ENCODE data around the gene DYNC2LI1.

The DYNC2LI1 gene

DNA sequence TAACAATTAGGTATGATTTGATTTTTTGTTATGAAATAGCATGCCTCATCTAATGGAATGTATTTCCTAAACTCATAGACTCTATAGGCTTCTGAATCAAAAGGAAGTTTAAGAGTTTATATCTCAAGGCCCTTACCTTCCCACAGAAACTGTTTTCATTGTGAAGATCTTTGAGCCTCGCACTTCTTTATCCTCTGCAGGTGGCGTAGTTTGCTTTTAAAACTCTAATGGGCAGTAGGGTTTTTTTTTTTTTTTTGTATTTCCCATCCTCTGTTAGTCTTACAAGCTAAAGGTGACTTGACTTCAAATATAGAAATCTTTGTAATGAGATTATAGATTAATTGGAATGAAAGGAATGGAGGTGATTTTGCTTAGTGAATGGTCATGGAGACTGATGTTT lies 28.3 kb downstream of the DYNC2LI1 start:
- Histone ChIP-seq H3K27ac (no peak overlapping the region), H3K36me3 (peaks cover 0 to 17% (median 7%) of the 10 kb centered on the region in 11 experiments; a peak in 8 of 22 replicates), H3K4me1 (no peaks in the 10 kb centered on the region), H3K4me3 (no peak overlapping the region), H3K27me3 (no peaks in the 10 kb centered on the region), H3K9me3 (replicated peaks in 1 of 11) (no peaks in the 10 kb centered on the region), H3K4me2 (no peak overlapping the region), H3K9ac (no peak overlapping the region), H4K20me1 (no peaks in the 10 kb centered on the region)
- TF ChIP-seq Cebpa-rat (IDR thresholded peaks at IDR 0.05), result no peak

DNA sequence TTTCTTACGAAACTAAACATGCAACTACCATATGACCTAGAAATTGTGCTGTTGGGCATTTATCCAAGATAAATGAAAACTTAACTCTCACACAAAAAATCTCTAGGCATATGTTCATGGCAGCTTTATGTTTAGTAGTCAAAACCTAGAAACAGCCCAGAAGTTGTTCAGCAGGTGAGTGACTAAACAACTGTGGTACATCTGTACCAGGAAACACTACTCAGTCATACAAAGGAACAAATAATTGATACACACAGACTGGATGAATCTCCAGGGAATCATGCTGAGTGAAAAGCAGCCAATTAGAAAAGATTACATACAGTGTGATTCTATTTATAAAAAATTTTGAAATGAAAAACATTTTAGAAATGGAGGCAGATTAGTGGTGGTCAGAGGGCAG lies 29.3 kb downstream of the DYNC2LI1 start:
- H3K27ac ChIP-seq, result no peak overlapping the region
- no peak overlapping the region for H3K4me3 ChIP-seq
- no peaks in the 10 kb centered on the region for H3K9me3 ChIP-seq (replicated peaks in 1 of 11)
- no peak for TF ChIP-seq Cebpa-rat (IDR thresholded peaks at IDR 0.05)
- no peaks in the 10 kb centered on the region for H3K4me1 ChIP-seq
- peaks cover 0 to 21% (median 7%) of the 10 kb centered on the region in 11 experiments; a peak in 8 of 22 replicates for H3K36me3 ChIP-seq
- H3K4me2 ChIP-seq, result no peak overlapping the region
- no peaks in the 10 kb centered on the region for H4K20me1 ChIP-seq
- H3K27me3 ChIP-seq, result no peaks in the 10 kb centered on the region
- H3K9ac ChIP-seq, result no peak overlapping the region

DNA sequence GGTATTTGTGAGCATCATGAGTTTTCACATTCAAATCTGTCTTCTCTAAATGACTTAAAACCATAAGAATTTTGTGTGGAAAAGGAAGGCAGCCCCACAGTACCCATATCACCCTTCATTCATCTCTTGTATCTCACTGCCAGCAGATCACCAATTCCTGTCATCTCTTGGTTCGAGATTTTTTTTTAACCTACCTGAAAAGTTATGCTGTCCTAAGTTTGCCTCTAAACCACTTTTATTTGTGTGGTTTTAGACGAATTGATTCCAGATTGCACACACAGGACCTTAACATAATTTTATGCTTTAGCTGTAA lies 32.8 kb downstream of the DYNC2LI1 start:
- Histone ChIP-seq H3K27ac (no peak overlapping the region), H3K4me1 (no peaks in the 10 kb centered on the region), H3K4me3 (no peak overlapping the region), H3K4me2 (no peak overlapping the region), H3K36me3 (peaks cover 0 to 24% (median 7%) of the 10 kb centered on the region in 11 experiments; a peak in 8 of 22 replicates), H3K27me3 (no peaks in the 10 kb centered on the region), H4K20me1 (no peaks in the 10 kb centered on the region), H3K9me3 (replicated peaks in 1 of 11) (no peaks in the 10 kb centered on the region), H3K9ac (no peak overlapping the region)
- no peak for TF ChIP-seq Cebpa-rat (IDR thresholded peaks at IDR 0.05)

DNA sequence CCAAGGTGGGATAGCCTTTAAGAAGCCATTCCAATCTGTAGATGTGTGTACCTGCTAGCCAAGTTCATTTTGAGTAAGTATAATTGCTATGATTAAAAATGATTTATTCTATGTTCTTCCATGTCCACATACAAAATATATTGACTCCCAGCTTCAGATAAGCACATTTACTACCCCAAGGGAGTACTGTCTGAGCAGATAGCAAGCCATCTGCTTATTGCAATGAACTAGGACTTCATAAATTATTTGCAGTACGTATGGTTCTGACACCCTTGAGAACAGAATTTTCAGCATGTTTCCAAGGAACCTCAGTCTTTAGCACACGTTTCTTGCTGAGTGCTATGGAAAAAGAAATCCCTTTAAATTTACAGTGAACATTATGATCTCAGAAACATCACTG lies 36.6 kb downstream of the DYNC2LI1 start:
- no peak for TF ChIP-seq Cebpa-rat (IDR thresholded peaks at IDR 0.05)
- H3K27me3 ChIP-seq, result no peaks in the 10 kb centered on the region
- H3K4me2 ChIP-seq, result no peak overlapping the region
- H3K9ac ChIP-seq, result no peak overlapping the region
- H3K9me3 ChIP-seq (replicated peaks in 1 of 11), result no peaks in the 10 kb centered on the region
- H4K20me1 ChIP-seq, result no peaks in the 10 kb centered on the region
- H3K4me1 ChIP-seq, result no peaks in the 10 kb centered on the region
- no peak overlapping the region for H3K4me3 ChIP-seq
- H3K27ac ChIP-seq, result no peak overlapping the region
- peaks cover 0 to 18% (median 5%) of the 10 kb centered on the region in 11 experiments; a peak in 7 of 22 replicates for H3K36me3 ChIP-seq

DNA sequence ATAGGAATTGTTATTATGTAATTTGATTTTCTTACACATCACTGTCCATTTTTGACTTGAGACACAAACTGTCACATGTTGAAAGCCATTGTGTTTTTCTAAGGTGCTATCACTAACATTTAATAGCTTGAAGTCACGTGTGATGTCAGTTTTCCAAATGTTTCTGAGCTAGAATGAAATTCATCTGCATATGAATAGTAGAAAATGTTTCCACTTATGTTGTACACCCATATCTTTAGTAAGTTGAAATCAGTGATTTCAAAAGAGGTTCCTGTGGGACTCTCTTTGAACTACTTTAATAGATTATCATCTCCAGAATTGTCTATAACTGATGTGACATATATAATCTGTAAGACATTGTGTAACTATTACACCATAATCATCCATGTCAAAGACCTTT lies 37.0 kb downstream of the DYNC2LI1 start:
- H3K4me3 ChIP-seq, result no peak overlapping the region
- H3K9ac ChIP-seq, result no peak overlapping the region
- no peak overlapping the region for H3K4me2 ChIP-seq
- H3K9me3 ChIP-seq (replicated peaks in 1 of 11), result no peaks in the 10 kb centered on the region; a peak in 1 of 22 replicates
- H4K20me1 ChIP-seq, result no peaks in the 10 kb centered on the region
- no peaks in the 10 kb centered on the region for H3K27me3 ChIP-seq
- H3K4me1 ChIP-seq, result no peaks in the 10 kb centered on the region
- H3K36me3 ChIP-seq, result peaks cover 0 to 13% (median under 1%) of the 10 kb centered on the region in 11 experiments; a peak in 6 of 22 replicates
- no peak for TF ChIP-seq Cebpa-rat (IDR thresholded peaks at IDR 0.05)
- H3K27ac ChIP-seq, result no peak overlapping the region

DNA sequence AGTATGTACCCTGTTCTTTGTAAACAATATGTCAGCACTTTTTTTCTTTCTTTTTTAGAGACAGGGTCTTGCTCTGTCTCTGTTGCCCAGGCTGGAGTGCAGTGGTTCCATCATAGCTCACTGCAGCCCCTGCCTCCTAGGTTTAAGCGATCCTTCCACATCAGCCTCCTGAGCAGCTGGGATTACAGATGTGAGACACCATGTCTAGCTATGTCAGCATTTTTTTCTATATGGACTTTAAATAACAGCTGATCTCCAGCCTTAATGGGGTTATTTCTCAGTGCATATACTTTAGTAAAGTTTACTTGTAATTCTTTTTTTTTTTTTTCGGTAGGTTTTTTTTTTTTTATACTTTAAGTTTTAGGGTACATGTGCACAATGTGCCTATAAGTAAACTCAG lies 38.2 kb downstream of the DYNC2LI1 start:
- peaks cover 0 to 8% (median 0%) of the 10 kb centered on the region in 11 experiments; a peak in 3 of 22 replicates for H3K36me3 ChIP-seq
- no peak overlapping the region for H3K4me2 ChIP-seq
- H3K9ac ChIP-seq, result no peak overlapping the region
- no peaks in the 10 kb centered on the region for H3K4me1 ChIP-seq
- H4K20me1 ChIP-seq, result no peaks in the 10 kb centered on the region
- no peak overlapping the region for H3K4me3 ChIP-seq
- H3K27me3 ChIP-seq, result no peaks in the 10 kb centered on the region
- no peak for TF ChIP-seq Cebpa-rat (IDR thresholded peaks at IDR 0.05)
- no peak overlapping the region for H3K27ac ChIP-seq
- no peaks in the 10 kb centered on the region; a peak in 1 of 22 replicates for H3K9me3 ChIP-seq (replicated peaks in 1 of 11)

DNA sequence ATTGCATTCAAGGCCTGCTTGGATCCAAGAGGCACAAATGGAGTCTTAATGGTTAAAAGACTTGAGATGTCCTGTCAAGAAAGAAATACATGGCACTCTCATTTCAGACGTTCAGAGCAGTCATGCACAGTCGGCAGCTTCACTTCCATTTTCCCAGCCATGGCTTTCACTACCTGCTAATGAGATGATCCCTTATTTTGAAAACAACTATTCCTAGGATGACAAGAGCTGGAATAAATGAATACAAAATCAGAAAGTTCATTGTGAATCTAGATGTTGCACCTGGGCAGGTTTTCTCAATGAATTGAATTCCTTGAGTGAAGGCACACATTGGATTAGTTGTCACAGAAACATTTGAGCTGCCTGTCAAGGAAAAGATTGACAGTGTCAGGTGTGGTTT lies 39.1 kb downstream of the DYNC2LI1 start:
- Histone ChIP-seq H3K27me3 (no peaks in the 10 kb centered on the region), H3K9ac (no peak overlapping the region), H3K4me2 (no peak overlapping the region), H3K36me3 (peaks cover 0 to 3% (median 0%) of the 10 kb centered on the region in 11 experiments; a peak in 2 of 22 replicates), H4K20me1 (no peaks in the 10 kb centered on the region), H3K27ac (no peak overlapping the region), H3K4me3 (no peak overlapping the region), H3K4me1 (no peaks in the 10 kb centered on the region), H3K9me3 (replicated peaks in 1 of 11) (no peaks in the 10 kb centered on the region; a peak in 1 of 22 replicates)
- no peak for TF ChIP-seq Cebpa-rat (IDR thresholded peaks at IDR 0.05)

DNA sequence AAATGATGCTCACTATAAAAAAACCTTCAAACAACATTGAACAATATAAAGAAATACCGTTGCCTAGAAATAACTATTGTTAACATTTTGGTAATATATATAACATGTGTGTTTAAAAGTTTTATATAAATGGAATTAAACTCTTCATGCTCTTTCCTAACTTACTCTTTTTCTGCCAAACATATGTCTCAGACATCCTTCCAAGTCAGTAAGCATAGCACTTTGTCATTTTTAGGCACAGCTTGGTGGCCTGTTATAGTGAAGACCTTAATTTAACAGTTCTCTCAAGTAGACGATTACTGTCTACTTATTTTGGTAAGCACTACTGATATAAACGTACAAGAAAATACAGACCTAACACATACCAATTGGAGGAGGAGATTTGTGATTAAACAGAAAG lies 40.9 kb downstream of the DYNC2LI1 start:
- H3K36me3 ChIP-seq, result peaks cover 0 to 3% (median 0%) of the 10 kb centered on the region in 11 experiments; a peak in 1 of 22 replicates
- peaks cover 0 to 13% (median 0%) of the 10 kb centered on the region in 10 experiments; a peak in 6 of 20 replicates for H3K4me1 ChIP-seq
- no peak overlapping the region for H3K4me2 ChIP-seq
- H4K20me1 ChIP-seq, result no peaks in the 10 kb centered on the region
- H3K9ac ChIP-seq, result no peak overlapping the region
- no peak for TF ChIP-seq Cebpa-rat (IDR thresholded peaks at IDR 0.05)
- H3K27ac ChIP-seq, result no peak overlapping the region
- no peaks in the 10 kb centered on the region for H3K27me3 ChIP-seq
- no peaks in the 10 kb centered on the region; a peak in 1 of 22 replicates for H3K9me3 ChIP-seq (replicated peaks in 1 of 11)
- no peak overlapping the region for H3K4me3 ChIP-seq

DNA sequence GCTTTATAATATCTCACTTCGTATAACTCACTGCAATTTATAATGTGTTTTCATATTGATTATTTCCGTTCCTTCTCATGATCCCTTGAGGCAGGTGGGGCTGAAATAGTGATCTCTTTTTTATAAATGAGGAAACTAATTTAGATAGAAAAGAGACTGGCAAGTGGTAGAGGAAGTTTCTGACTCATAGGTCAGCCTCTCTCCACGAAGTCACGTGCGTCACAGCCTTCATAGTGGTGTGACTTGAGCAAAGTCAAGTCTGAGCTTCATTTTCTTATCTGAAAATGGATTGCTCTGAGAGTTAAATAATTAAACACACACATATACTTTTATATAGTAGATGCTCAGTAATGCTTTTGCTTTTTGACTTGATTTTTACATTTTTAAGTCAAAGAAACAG lies 44.9 kb downstream of the DYNC2LI1 start:
- H3K27me3 ChIP-seq, result no peaks in the 10 kb centered on the region
- peaks cover 0 to 13% (median 0%) of the 10 kb centered on the region in 10 experiments; a peak in 6 of 20 replicates for H3K4me1 ChIP-seq
- no peaks in the 10 kb centered on the region for H4K20me1 ChIP-seq
- no peak overlapping the region for H3K27ac ChIP-seq
- no peak for TF ChIP-seq Cebpa-rat (IDR thresholded peaks at IDR 0.05)
- H3K9ac ChIP-seq, result no peak overlapping the region
- H3K9me3 ChIP-seq (replicated peaks in 1 of 11), result no peaks in the 10 kb centered on the region; a peak in 1 of 22 replicates
- no peak overlapping the region for H3K4me3 ChIP-seq
- peak overlapping the region in 3 of 11 experiments; percentile 7 to 52 (median 22); a peak in 4 of 22 replicates for H3K4me2 ChIP-seq
- H3K36me3 ChIP-seq, result no peaks in the 10 kb centered on the region

DNA sequence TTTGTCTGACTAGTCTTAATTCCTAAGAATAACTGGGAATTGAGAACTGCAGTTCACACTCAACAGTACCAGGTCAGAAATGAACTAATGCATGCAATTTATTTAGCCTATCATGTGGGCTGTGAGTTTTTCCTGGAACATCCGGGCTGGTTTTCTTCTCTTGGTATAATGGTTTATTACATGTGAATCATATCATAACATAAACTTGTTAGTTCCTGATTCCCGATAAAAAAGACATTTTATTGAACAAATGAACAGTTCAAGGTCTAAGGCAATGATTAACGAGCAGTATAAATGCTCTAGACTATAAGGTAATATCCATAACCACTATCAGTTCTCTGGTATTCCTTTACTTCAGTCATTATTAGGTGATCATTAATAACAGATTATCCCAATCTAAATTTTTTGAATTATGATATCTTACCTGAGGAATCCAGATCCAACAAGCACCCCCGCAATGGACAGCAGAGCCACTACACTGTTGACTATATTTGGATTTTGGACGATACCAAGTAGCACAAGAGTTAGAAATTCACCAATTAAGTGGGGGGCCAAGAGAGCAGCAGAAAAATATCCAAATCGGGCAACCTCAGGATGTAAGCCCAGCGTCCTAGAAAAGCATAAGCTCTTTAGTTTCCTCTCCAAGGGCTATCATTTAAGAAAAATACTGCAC lies 45.8 kb downstream of the DYNC2LI1 start:
- no peak for TF ChIP-seq Cebpa-rat (IDR thresholded peaks at IDR 0.05)
- H3K27ac ChIP-seq, result no peak overlapping the region
- H3K36me3 ChIP-seq, result no peaks in the 10 kb centered on the region
- no peaks in the 10 kb centered on the region for H3K27me3 ChIP-seq
- no peaks in the 10 kb centered on the region; a peak in 1 of 22 replicates for H3K9me3 ChIP-seq (replicated peaks in 1 of 11)
- H3K9ac ChIP-seq, result no peak overlapping the region
- peak overlapping the region in 1 of 11 experiments; percentile 52; a peak in 2 of 22 replicates for H3K4me2 ChIP-seq
- H4K20me1 ChIP-seq, result no peaks in the 10 kb centered on the region
- H3K4me3 ChIP-seq, result no peak overlapping the region
- H3K4me1 ChIP-seq, result peaks cover 0 to 13% (median 0%) of the 10 kb centered on the region in 10 experiments; a peak in 6 of 20 replicates

Data from BLaER1 treated with 17β-estradiol and CSF1 and Interleukin-3, amounts not matched to agents 10 nM and 100 nM (cell line).